Measurements from ENCODE around the gene ARID1B.
A peak's percentile ranks its signal among the peaks of the same experiment; 100 is the strongest.
"Not testable (repeated sequence)": the region's sequence is repeated elsewhere in the genome, so short reads cannot be mapped to it uniquely, and the experiment has no call there.

Gene ARID1B

DNA sequence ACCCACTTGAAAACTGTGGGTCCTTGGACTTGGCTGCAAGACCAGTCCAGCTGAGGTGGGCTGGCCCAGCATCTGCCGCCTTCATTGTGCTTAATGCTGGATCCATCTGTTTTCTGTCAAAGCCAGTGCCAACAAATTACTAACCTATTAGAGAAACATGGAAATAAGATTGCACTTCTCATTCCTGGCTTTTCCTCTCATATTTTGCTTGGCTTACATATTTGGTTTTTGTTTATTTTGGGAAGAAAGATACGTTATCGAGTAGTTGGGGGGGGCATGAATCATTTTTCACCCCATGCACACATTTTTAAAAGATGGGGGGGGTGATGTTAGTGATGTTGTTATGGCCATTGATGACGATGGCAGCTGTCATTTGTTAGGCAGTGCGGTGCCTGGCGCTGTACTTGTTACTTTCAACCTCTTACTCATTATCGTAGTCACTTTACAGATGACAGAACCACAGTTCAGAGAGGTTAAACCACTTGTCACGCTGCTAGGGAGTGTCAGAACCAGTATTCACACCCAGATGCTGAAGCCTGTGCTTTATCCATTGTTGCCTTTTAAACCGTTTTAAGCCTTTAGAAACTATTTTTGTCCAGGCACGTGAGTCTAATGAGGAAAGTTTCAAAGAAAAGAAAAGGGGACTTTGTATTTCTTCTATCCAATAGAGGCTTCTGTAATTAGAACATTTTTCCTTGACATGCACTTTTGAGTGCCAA, 366.2 kb downstream of the ARID1B start:
- intact Hi-C loops (cut with DNase I; ENCODE audit: low total_unique reads), result no loop called here
- TF ChIP-seq, protein P1, sequence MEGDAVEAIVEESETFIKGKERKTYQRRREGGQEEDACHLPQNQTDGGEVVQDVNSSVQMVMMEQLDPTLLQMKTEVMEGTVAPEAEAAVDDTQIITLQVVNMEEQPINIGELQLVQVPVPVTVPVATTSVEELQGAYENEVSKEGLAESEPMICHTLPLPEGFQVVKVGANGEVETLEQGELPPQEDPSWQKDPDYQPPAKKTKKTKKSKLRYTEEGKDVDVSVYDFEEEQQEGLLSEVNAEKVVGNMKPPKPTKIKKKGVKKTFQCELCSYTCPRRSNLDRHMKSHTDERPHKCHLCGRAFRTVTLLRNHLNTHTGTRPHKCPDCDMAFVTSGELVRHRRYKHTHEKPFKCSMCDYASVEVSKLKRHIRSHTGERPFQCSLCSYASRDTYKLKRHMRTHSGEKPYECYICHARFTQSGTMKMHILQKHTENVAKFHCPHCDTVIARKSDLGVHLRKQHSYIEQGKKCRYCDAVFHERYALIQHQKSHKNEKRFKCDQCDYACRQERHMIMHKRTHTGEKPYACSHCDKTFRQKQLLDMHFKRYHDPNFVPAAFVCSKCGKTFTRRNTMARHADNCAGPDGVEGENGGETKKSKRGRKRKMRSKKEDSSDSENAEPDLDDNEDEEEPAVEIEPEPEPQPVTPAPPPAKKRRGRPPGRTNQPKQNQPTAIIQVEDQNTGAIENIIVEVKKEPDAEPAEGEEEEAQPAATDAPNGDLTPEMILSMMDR (IDR thresholded peaks at IDR 0.05), result no peak
- no peak for DNase-seq
- H3K27ac ChIP-seq, result peak overlapping the region; percentile 28 to 52
- H3K27me3 ChIP-seq, result no peaks in the 10 kb centered on the region
- H3K4me3 ChIP-seq, result no peak overlapping the region
- H3K4me1 ChIP-seq, result peaks cover 0 to 46% (median 36%) of the 10 kb centered on the region in 4 donors
- H3K36me3 ChIP-seq, result peaks cover 0 to 11% (median 0%) of the 10 kb centered on the region in 3 donors
- H3K9me3 ChIP-seq, result no peaks in the 10 kb centered on the region

DNA sequence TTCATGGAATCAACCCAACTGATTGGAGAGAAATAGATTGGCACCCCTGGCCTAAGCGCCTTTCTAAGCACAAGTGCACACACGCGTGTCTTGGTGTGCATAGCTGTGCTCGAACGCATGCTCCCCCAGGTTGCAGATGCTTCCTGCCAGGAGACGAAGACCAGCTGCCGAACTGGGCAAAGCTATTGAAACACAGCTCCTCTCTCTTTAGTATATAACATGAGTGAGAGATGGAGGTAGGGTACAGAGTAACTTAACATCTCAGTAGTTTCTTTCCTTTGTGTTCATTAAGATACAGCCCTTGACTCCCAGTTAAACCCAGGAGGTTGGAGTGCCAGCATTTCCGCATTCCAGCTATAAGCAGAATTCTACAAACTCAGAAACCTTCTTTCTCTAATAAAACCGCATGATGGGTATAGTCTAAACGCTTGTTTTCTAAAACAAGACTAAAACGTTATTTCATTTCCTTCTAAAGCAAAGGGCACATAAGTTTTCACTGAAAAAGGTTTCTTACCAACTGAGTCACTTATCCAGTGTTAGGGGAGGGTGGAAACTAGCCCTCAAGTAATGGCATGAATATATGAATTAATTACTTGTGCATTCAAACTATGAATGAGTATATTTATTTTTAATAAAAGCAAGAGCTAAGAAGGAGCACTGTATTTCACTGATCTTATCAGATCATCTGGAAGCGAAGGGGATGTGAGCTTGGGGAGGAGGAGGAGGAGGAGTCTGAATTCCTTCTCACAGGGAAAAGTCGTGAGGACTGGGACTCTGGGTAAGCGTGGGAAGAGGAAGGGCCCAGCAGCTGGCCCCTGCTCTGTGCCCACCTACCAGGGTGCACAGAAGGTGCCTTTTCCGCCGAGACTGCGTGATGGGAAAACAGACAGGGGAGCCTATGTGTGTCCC, 367.0 kb downstream of the ARID1B start:
- DNase-seq, result no peak
- Histone ChIP-seq H3K4me3 (peak overlapping the region in 1 of 2 donors; percentile 13), H3K4me1 (peaks cover 0 to 54% (median 44%) of the 10 kb centered on the region in 4 donors), H3K9me3 (no peaks in the 10 kb centered on the region), H3K36me3 (peaks cover 0 to 11% (median 0%) of the 10 kb centered on the region in 3 donors), H3K27ac (peak overlapping the region; percentile 52 to 72), H3K27me3 (no peaks in the 10 kb centered on the region)
- TF ChIP-seq, protein P1 (IDR thresholded peaks at IDR 0.05), result no peak
- intact Hi-C loops (cut with DNase I; ENCODE audit: low total_unique reads), result no loop called here

DNA sequence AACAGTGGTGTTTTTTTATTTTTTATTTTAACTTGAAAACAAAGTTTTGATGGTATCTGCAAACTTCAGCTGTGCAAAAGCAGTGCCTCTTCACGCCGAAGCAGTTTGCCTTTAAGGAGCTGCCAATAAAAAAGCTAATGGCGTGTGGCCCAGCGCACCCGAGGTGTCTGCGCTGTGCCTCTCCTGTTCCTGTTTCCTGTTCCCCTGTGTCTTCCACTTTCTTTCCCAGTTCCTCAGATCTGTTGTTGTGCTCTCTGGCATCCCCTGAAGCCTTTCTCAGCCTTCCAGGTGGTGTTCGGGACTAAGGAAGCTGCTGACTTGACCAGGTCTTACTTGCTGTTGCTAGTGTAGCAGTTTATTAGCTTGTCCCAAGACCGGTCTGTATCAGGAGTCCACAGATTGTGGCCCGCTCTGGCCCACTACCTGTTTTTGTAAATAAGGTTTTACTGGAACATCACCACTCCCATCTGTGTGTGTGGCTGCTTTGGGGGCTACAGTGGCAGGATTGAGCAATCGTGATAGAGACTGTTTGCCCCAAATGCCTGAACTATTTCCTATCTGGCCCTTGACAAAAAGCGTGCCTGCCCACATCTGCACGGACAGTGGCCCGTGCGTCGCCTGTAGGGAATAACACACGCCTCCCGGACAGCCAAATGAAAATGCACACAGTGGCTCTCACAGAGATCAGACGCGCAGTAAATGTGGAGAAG, 367.8 kb downstream of the ARID1B start:
- peak overlapping the region in 1 of 2 donors; percentile 13 for H3K4me3 ChIP-seq
- H3K9me3 ChIP-seq, result no peaks in the 10 kb centered on the region
- H3K36me3 ChIP-seq, result peaks cover 0 to 11% (median 0%) of the 10 kb centered on the region in 3 donors
- H3K27me3 ChIP-seq, result no peaks in the 10 kb centered on the region
- peaks cover 0 to 59% (median 45%) of the 10 kb centered on the region in 4 donors for H3K4me1 ChIP-seq
- DNase-seq, result no peak
- TF ChIP-seq, protein P1 (IDR thresholded peaks at IDR 0.05), result no peak
- H3K27ac ChIP-seq, result peak overlapping the region; percentile 52 to 72
- intact Hi-C loops (cut with DNase I; ENCODE audit: low total_unique reads), result no loop called here

DNA sequence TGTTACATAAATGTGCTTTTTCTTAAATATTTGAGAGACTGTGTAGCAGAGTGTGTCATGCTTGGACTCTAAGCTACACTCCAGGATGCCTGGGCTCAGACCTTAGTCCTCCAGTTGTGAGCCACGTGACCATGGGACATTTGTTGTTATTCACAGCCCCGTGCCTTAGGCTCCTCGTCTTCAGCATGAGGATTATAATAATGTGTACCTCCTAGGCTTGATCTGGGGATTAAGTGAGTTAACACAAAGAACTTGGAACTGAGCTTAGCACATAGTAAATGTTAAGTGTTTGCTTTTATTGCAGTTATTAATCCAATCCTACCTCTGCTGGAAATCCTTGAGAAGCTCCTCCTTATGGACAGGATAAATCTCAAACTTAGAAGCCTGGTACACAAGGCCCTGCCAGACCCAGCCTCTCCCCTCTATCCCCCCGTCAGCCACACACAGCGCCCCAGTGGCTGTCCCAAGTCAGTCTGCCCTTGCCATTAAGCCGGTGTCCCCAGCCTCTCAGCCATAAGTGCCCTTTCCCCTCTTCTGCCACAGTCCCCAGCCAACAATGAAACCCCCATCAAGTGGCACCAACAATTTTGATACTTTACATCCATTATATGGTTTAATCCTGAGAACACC, 368.6 kb downstream of the ARID1B start:
- H3K27ac ChIP-seq, result peak overlapping the region; percentile 52 to 72
- H3K27me3 ChIP-seq, result no peaks in the 10 kb centered on the region
- H3K4me1 ChIP-seq, result peaks cover 0 to 59% (median 45%) of the 10 kb centered on the region in 4 donors
- H3K9me3 ChIP-seq, result no peaks in the 10 kb centered on the region
- DNase-seq, result peak in 1 of 2 donors; percentile 41
- no peak overlapping the region for H3K4me3 ChIP-seq
- H3K36me3 ChIP-seq, result peaks cover 0 to 11% (median 6%) of the 10 kb centered on the region in 3 donors
- intact Hi-C loops (cut with DNase I; ENCODE audit: low total_unique reads), result no loop called here
- TF ChIP-seq, protein P1 (IDR thresholded peaks at IDR 0.05), result no peak

DNA sequence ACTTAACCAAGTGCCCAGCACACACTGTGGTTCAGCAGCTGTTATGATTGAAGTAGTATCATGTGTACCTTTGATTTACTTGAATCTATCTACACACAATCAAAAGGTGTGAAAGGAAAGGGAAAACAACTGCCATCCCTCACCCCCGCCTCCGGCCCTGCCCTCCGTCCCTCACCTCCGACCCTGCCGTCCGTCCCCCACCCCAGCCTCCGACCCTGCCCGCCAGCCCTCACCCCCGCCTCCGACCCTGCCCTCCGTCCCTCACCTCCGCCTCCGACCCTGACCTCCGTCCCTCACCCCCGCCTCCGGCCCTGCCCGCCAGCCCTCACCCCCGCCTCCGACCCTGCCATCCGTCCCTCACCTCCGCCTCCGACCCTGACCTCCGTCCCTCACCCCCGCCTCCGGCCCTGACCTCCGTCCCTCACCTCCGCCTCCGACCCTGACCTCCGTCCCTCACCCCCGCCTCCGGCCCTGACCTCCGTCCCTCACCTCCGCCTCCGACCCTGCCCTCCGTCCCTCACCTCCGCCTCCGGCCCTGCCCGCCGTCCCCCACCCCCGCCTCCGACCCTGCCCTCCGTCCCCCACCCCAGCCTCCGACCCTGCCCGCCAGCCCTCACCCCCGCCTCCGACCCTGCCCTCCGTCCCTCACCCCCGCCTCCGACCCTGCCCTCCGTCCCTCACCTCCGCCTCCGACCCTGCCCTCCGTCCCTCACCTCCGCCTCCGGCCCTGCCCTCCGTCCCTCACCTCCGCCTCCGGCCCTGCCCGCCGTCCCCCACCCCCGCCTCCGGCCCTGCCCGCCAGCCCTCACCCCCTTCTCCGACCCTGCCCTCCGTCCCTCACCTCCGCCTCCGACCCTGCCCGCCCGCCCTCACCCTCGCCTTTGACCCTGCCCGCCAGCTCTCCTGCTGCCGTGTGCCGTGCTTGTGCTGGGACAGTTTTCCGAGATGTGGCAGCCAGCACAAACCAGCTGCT, 370.2 kb downstream of the ARID1B start:
- H3K27ac ChIP-seq, result peak overlapping the region; percentile 69 to 74
- DNase-seq; H3K9me3 ChIP-seq; intact Hi-C loops (cut with DNase I; ENCODE audit: low total_unique reads); H3K36me3 ChIP-seq; H3K27me3 ChIP-seq; H3K4me3 ChIP-seq: not testable (repeated sequence)
- peaks cover 0 to 59% (median 45%) of the 10 kb centered on the region in 4 donors for H3K4me1 ChIP-seq
